Neuronal stem cell (in vitro differentiated cells): ENCODE data around the gene GNG12. TPM values are rescaled to one million over a fixed set of nuclear protein-coding genes. Genes with fewer than 3 reads are reported as not detected.

Experiments used
- DNase-seq: peaks from one replicate; pipeline ENCODE4 v3.0.0-alpha.2; 2013; ENCODE audit warnings: low spot score
- H2AFZ ChIP-seq: one replicate; pipeline ENCODE4 v1.6.1; 2013; ENCODE audit warnings: mild to moderate bottlenecking, low read length, inconsistent platforms
- H2AK5ac ChIP-seq: 2 replicates; pipeline ENCODE4 v1.6.1; 2013; ENCODE audit warnings: low read depth, mild to moderate bottlenecking, inconsistent platforms, low read length, moderate library complexity, mixed read lengths
- H2BK120ac ChIP-seq: 2 replicates; pipeline ENCODE4 v1.6.1; 2013; ENCODE audit warnings: low read depth, mild to moderate bottlenecking, inconsistent platforms, low read length, moderate library complexity, mixed read lengths
- H2BK12ac ChIP-seq: one replicate; pipeline ENCODE4 v1.6.1; 2013; ENCODE audit warnings: low read length, inconsistent platforms
- H2BK15ac ChIP-seq: 2 replicates; pipeline ENCODE4 v1.6.1; 2013; ENCODE audit warnings: mild to moderate bottlenecking, low read length, inconsistent platforms, mixed read lengths
- H2BK5ac ChIP-seq: one replicate; pipeline ENCODE4 v1.6.1; 2013; ENCODE audit warnings: inconsistent platforms, mild to moderate bottlenecking, low read length, moderate library complexity
- H3K14ac ChIP-seq: one replicate; pipeline ENCODE4 v1.6.1; 2013; ENCODE audit warnings: low read length, inconsistent platforms
- H3K18ac ChIP-seq: 2 replicates; pipeline ENCODE4 v1.6.1; 2013; ENCODE audit warnings: low read length, inconsistent platforms
- H3K23ac ChIP-seq: 2 replicates; pipeline ENCODE4 v1.6.1; 2013; ENCODE audit warnings: low read depth, mild to moderate bottlenecking, mixed read lengths, low read length, inconsistent platforms; ENCODE audit not compliant: poor library complexity
- H3K27ac ChIP-seq: replicated peaks from 3 replicates; pipeline ENCODE4 v1.5.1; 2013; ENCODE audit warnings: low read length, inconsistent platforms
- H3K27me3 ChIP-seq, 3 experiments: 2 replicates each; pipeline ENCODE4 v1.6.1; 2013; ENCODE audit warnings: low read length in 3 of 3, mild to moderate bottlenecking in 2 of 3, inconsistent platforms in 1 of 3, low read depth in 1 of 3, mixed read lengths in 1 of 3, moderate library complexity in 1 of 3; ENCODE audit not compliant: control insufficient read depth in 3 of 3, insufficient read depth in 3 of 3
- H3K36me3 ChIP-seq, 2 donors: replicated peaks in 1 of 2; 2 replicates each; pipeline ENCODE4 v1.6.1; 2013; ENCODE audit warnings: low read length in 2 of 2; ENCODE audit not compliant: control insufficient read depth in 2 of 2, insufficient read depth in 2 of 2
- H3K4ac ChIP-seq: 2 replicates; pipeline ENCODE4 v1.6.1; 2013; ENCODE audit warnings: inconsistent platforms, mild to moderate bottlenecking, low read length, moderate library complexity
- H3K4me1 ChIP-seq, 2 donors: 1 replicate in 1 of 2; 2 replicates in 1 of 2; pipeline ENCODE4 v1.6.1; 2013; ENCODE audit warnings: low read length in 2 of 2, low read depth in 1 of 2; ENCODE audit not compliant: control insufficient read depth in 2 of 2, insufficient read depth in 1 of 2
- H3K4me2 ChIP-seq: one replicate; pipeline ENCODE4 v1.6.1; 2013; ENCODE audit warnings: mild to moderate bottlenecking, low read length, inconsistent platforms; ENCODE audit not compliant: insufficient read depth, poor library complexity, severe bottlenecking
- H3K4me3 ChIP-seq, 2 donors: 2 replicates each; pipeline ENCODE4 v1.5.1; 2013; ENCODE audit warnings: low read length in 2 of 2, mild to moderate bottlenecking in 2 of 2, inconsistent platforms in 1 of 2, moderate library complexity in 1 of 2
- H3K79me1 ChIP-seq: one replicate; pipeline ENCODE4 v1.6.1; 2013; ENCODE audit warnings: low read depth, mild to moderate bottlenecking, inconsistent platforms, low read length, moderate library complexity
- H3K9ac ChIP-seq: one replicate; pipeline ENCODE4 v1.6.1; 2013; ENCODE audit warnings: mild to moderate bottlenecking, low read depth, low read length, inconsistent platforms; ENCODE audit not compliant: poor library complexity
- H3K9me3 ChIP-seq, 2 donors: replicated peaks in 1 of 2; 2 replicates each; pipeline versions ENCODE3 to v1.6.1; 2013; ENCODE audit warnings: low read length in 2 of 2, mild to moderate bottlenecking in 2 of 2, inconsistent platforms in 1 of 2, low read depth in 1 of 2, mixed read lengths in 1 of 2, moderate library complexity in 1 of 2; ENCODE audit not compliant: control insufficient read depth in 2 of 2, insufficient read depth in 1 of 2
- H4K8ac ChIP-seq: one replicate; pipeline ENCODE4 v1.6.1; 2013; ENCODE audit warnings: low read depth, mild to moderate bottlenecking, inconsistent platforms, low read length, moderate library complexity
- H4K91ac ChIP-seq: one replicate; pipeline ENCODE4 v1.6.1; 2013; ENCODE audit warnings: low read length, low read depth, mild to moderate bottlenecking, inconsistent platforms; ENCODE audit not compliant: poor library complexity
- WGBS, 2 donors: extraction: QIAGEN DNeasy Blood & Tissue Kit; methylation state at CpG; one replicate each; pipeline ENCODE4 v1.1.7; 2013; ENCODE audit warnings: missing lambda C conversion rate in 2 of 2, mixed read lengths in 1 of 2; ENCODE audit not compliant: insufficient read length in 2 of 2, insufficient replicate concordance in 1 of 2; ENCODE audit errors: extremely low coverage in 2 of 2; 5-methylcytosine and 5-hydroxymethylcytosine counted together
- small RNA-seq: library from polyadenylated mRNA; stranded (forward); fragments of <200 nt; extraction: miRNeasy Mini kit (QIAGEN cat#:217004); gene quantifications from one replicate; pipeline ENCODE3, GENCODE V24; 2013; ENCODE audit not compliant: insufficient read depth

The GNG12 gene

GRCh38 chr1:67652800-67653199 lies 180.5 kb downstream of the GNG12 start:
- Histone ChIP-seq H3K4me1 (no peaks in the 10 kb centered on the region), H2BK5ac (no peak overlapping the region), H3K18ac (no peak overlapping the region), H3K23ac (no peak overlapping the region), H2BK15ac (no peak overlapping the region), H4K8ac (no peak overlapping the region), H2AFZ (no peak overlapping the region), H2AK5ac (no peak overlapping the region), H3K4me2 (no peak overlapping the region), H3K27ac (no peak overlapping the region), H3K9ac (no peak overlapping the region), H2BK120ac (no peak overlapping the region), H3K27me3 (no peaks in the 10 kb centered on the region), H3K4me3 (no peak overlapping the region), H3K14ac (no peak overlapping the region), H3K36me3 (no peaks in the 10 kb centered on the region), H4K91ac (no peak overlapping the region), H2BK12ac (no peak overlapping the region), H3K4ac (no peak overlapping the region), H3K9me3 (no peaks in the 10 kb centered on the region), H3K79me1 (no peaks in the 10 kb centered on the region)
- no CpG with 5 or more reads among the region's 2 CpGs for WGBS, 2 donors
- DNase-seq, result no peak

Small RNA genes within 50 kb of the gene (small RNA-seq; reads per million reads assigned to genes)
- not detected for gene RN7SL392P
- gene RNU7-80P, result not detected
